ENCODE results near the gene LMNA. TPM values are rescaled to one million over a fixed set of nuclear protein-coding genes. Genes with fewer than 3 reads are reported as not detected.
"Not testable (repeated sequence)": the region's sequence is repeated elsewhere in the genome, so short reads cannot be mapped to it uniquely, and the experiment has no call there.

LMNA gene
- total RNA-seq, 1 experiment from 2014 or later = 580 TPM

GRCh38 chr1:156115514-156116374 is 1.2 kb downstream of the LMNA start:
- peak overlapping the region; percentile 69 for H3K27ac ChIP-seq
- ChIA-PET CTCF (interaction anchor here (0.5 to 0.6 kb wide), 2 partner anchors 12 to 109 kb away, joined by 7 to 8 read pairs; no protein-coding TSS in a partner anchor), POLR2A (ENCODE audit: unreplicated experiment) (interaction anchor here (0.5 to 2.9 kb wide), 6 partner anchors 11 to 307 kb away, joined by 4 to 21 read pairs (median 7); no protein-coding TSS in a partner anchor)
- H3K4me1 ChIP-seq (replicated peaks; ENCODE audit: insufficient read depth) = peaks cover 69% of the 10 kb centered on the region
- no peaks in the 10 kb centered on the region for H3K27me3 ChIP-seq (ENCODE audit: insufficient read depth, low read depth)
- peaks cover 16% of the 10 kb centered on the region; the same call in 1 of the 2 replicates for H3K36me3 ChIP-seq (ENCODE audit: low read depth)
- H2AFZ ChIP-seq = no peak overlapping the region
- BruUV-seq (replicated peaks) = TSS peak; percentile 45
- peak overlapping the region; percentile 99 for H3K4me2 ChIP-seq
- TF ChIP-seq CTCF (conservative IDR thresholded peaks at IDR 0.05) (no peak), EZH2 (IDR thresholded peaks at IDR 0.05; ENCODE audit: low read depth) (no peak)
- H3K9me3 ChIP-seq (ENCODE audit: insufficient read depth, low read depth) = no peaks in the 10 kb centered on the region
- peaks cover 62% of the 10 kb centered on the region for H3K79me2 ChIP-seq (ENCODE audit: low read depth)
- H4K20me1 ChIP-seq (ENCODE audit: insufficient read depth) = peaks cover 51% of the 10 kb centered on the region
- peak overlapping the region; percentile 100 for H3K4me3 ChIP-seq
- no peaks in the 10 kb centered on the region for H3K9me2 ChIP-seq (ENCODE audit: insufficient read depth)
- peak; percentile 56 to 66 for DNase-seq
- intact Hi-C loops (cut with micrococcal nuclease; ENCODE audit: unreplicated experiment) = loop anchor here (2.0 kb wide), 1 partner anchor 15 kb away; no protein-coding TSS in a partner anchor
- peaks cover 39% of the 10 kb centered on the region for H3F3A ChIP-seq (ENCODE audit: insufficient read depth, low read depth)

GRCh38 chr1:156116731-156117130 is 2.2 kb downstream of the LMNA start:
- H2AFZ ChIP-seq; H3K9me3 ChIP-seq (ENCODE audit: insufficient read depth, low read depth); intact Hi-C loops (cut with micrococcal nuclease; ENCODE audit: unreplicated experiment); DNase-seq; H3K9me2 ChIP-seq (ENCODE audit: insufficient read depth); BruUV-seq (replicated peaks); H3K27me3 ChIP-seq (ENCODE audit: insufficient read depth, low read depth): not testable (repeated sequence)
- Histone ChIP-seq H3K27ac (peak overlapping the region; percentile 69), H3K4me2 (peak overlapping the region; percentile 99), H3F3A (ENCODE audit: insufficient read depth, low read depth) (peaks cover 49% of the 10 kb centered on the region), H3K4me3 (peak overlapping the region; percentile 100), H3K4me1 (replicated peaks; ENCODE audit: insufficient read depth) (peaks cover 75% of the 10 kb centered on the region), H3K79me2 (ENCODE audit: low read depth) (peaks cover 72% of the 10 kb centered on the region), H4K20me1 (ENCODE audit: insufficient read depth) (peaks cover 51% of the 10 kb centered on the region), H3K36me3 (ENCODE audit: low read depth) (peaks cover 16% of the 10 kb centered on the region; the same call in 1 of the 2 replicates)
- ChIA-PET CTCF (interaction anchor here (0.7 to 0.8 kb wide), 2 partner anchors 10 to 12 kb away, joined by 5 to 11 read pairs; no protein-coding TSS in a partner anchor), POLR2A (ENCODE audit: unreplicated experiment) (interaction anchor here (2.9 kb wide), 1 partner anchor 10 kb away, joined by 21 read pairs; no protein-coding TSS in a partner anchor)

GRCh38 chr1:156117414-156118176 is 3.1 kb downstream of the LMNA start:
- Histone ChIP-seq H3K36me3 (ENCODE audit: low read depth) (peaks cover 16% of the 10 kb centered on the region; the same call in 1 of the 2 replicates), H2AFZ (no peak overlapping the region), H4K20me1 (ENCODE audit: insufficient read depth) (peaks cover 51% of the 10 kb centered on the region), H3K9me3 (ENCODE audit: insufficient read depth, low read depth) (no peaks in the 10 kb centered on the region), H3K27me3 (ENCODE audit: insufficient read depth, low read depth) (no peaks in the 10 kb centered on the region), H3K4me2 (peak overlapping the region; percentile 99), H3F3A (ENCODE audit: insufficient read depth, low read depth) (peaks cover 57% of the 10 kb centered on the region), H3K9me2 (ENCODE audit: insufficient read depth) (no peaks in the 10 kb centered on the region), H3K27ac (peak overlapping the region; percentile 51), H3K79me2 (ENCODE audit: low read depth) (peaks cover 80% of the 10 kb centered on the region), H3K4me1 (replicated peaks; ENCODE audit: insufficient read depth) (peaks cover 75% of the 10 kb centered on the region), H3K4me3 (peak overlapping the region; percentile 100)
- POLR2A ChIA-PET (ENCODE audit: unreplicated experiment) = no interaction called here
- BruUV-seq (replicated peaks) = no TSS peak
- CTCF ChIA-PET = interaction anchor here (0.7 to 0.8 kb wide), 2 partner anchors 9 to 11 kb away, joined by 5 to 11 read pairs; no protein-coding TSS in a partner anchor
- DNase-seq = peak in 1 of 2 experiments; percentile 55
- TF ChIP-seq CTCF (conservative IDR thresholded peaks at IDR 0.05) = no peak
- TF ChIP-seq EZH2 (IDR thresholded peaks at IDR 0.05; ENCODE audit: low read depth) = no peak
- intact Hi-C loops (cut with micrococcal nuclease; ENCODE audit: unreplicated experiment) = no loop called here

Measured in PC-9 (cell line).